ENCODE measurements around the gene SOX5. TPM values are rescaled to one million over a fixed set of nuclear protein-coding genes. Genes with fewer than 3 reads are reported as not detected.
"Not testable (repeated sequence)": the region's sequence is repeated elsewhere in the genome, so short reads cannot be mapped to it uniquely, and the experiment has no call there.

Gene SOX5
- total and polyA plus RNA-seq, 12 donors = 0.17 to 4.3 (median 2.4) TPM

DNA sequence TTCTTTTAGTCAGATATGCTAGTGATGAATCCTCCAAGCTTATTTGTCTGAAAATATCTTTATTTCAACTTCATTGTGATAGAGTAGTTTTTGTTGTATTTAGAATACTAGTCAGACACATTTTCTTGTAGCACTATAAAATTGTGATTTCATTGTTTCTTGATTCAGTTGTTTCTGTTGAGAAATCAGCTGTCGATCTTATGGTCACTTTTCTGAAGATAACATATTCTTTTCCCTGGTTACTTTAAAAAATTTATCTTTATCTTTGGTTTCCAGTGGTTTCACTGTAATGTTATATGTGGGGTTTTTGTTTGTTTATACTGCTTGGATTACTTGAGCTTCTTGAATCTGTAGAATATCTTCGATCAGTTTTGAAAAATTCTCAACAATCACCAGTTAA lies 426.1 kb downstream of the SOX5 start:
- TF ChIP-seq, protein P1, sequence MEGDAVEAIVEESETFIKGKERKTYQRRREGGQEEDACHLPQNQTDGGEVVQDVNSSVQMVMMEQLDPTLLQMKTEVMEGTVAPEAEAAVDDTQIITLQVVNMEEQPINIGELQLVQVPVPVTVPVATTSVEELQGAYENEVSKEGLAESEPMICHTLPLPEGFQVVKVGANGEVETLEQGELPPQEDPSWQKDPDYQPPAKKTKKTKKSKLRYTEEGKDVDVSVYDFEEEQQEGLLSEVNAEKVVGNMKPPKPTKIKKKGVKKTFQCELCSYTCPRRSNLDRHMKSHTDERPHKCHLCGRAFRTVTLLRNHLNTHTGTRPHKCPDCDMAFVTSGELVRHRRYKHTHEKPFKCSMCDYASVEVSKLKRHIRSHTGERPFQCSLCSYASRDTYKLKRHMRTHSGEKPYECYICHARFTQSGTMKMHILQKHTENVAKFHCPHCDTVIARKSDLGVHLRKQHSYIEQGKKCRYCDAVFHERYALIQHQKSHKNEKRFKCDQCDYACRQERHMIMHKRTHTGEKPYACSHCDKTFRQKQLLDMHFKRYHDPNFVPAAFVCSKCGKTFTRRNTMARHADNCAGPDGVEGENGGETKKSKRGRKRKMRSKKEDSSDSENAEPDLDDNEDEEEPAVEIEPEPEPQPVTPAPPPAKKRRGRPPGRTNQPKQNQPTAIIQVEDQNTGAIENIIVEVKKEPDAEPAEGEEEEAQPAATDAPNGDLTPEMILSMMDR (IDR thresholded peaks at IDR 0.05) = no peak
- Histone ChIP-seq H3K9me3 (peaks cover 0 to 40% (median 3%) of the 10 kb centered on the region in 11 donors), H3K4me1 (no peaks in the 10 kb centered on the region), H3K36me3 (no peaks in the 10 kb centered on the region), H3K27me3 (no peaks in the 10 kb centered on the region), H3K27ac (no peak overlapping the region), H3K4me3 (no peak overlapping the region)
- 84 to 91% methylated on average over 2 of the region's 2 CpGs for WGBS, 2 donors
- no peak for DNase-seq
- intact Hi-C loops (cut with DNase I) = no loop called here
- no peak for ATAC-seq

GRCh38 chr12:23519444-23519843 lies 430.0 kb downstream of the SOX5 start:
- intact Hi-C loops (cut with DNase I); H3K36me3 ChIP-seq; H3K27ac ChIP-seq; H3K4me1 ChIP-seq; H3K27me3 ChIP-seq; DNase-seq; H3K4me3 ChIP-seq; ATAC-seq: not testable (repeated sequence)
- peaks cover 0 to 27% (median 3%) of the 10 kb centered on the region in 11 donors for H3K9me3 ChIP-seq
- WGBS, 2 donors = 75 to 87% methylated on average over 1 of the region's 1 CpG

- 85 to 86% methylated on average over 6 of the region's 6 CpGs for WGBS, 2 donors
- H3K27ac ChIP-seq; H3K4me3 ChIP-seq; H3K4me1 ChIP-seq; ATAC-seq; DNase-seq; intact Hi-C loops (cut with DNase I); H3K36me3 ChIP-seq; H3K27me3 ChIP-seq: not testable (repeated sequence)
- peaks cover 0 to 24% (median 0%) of the 10 kb centered on the region in 11 donors for H3K9me3 ChIP-seq
These were observed 433.7 kb downstream of the SOX5 start for GRCh38 chr12:23515785-23516184.

- TF ChIP-seq, protein P1 (IDR thresholded peaks at IDR 0.05) = no peak
- no peaks in the 10 kb centered on the region for H3K27me3 ChIP-seq
- H3K27ac ChIP-seq = no peak overlapping the region
- H3K9me3 ChIP-seq = peaks cover 0 to 18% (median 0%) of the 10 kb centered on the region in 11 donors
- no peak for ATAC-seq
- no peaks in the 10 kb centered on the region for H3K36me3 ChIP-seq
- 80 to 89% methylated on average over 8 of the region's 8 CpGs for WGBS, 2 donors
- no peak for DNase-seq
- no peaks in the 10 kb centered on the region for H3K4me1 ChIP-seq
- no peak overlapping the region for H3K4me3 ChIP-seq
- intact Hi-C loops (cut with DNase I) = no loop called here
These were observed 439.0 kb downstream of the SOX5 start for GRCh38 chr12:23510484-23510883.

- H3K9me3 ChIP-seq = peaks cover 0 to 18% (median 0%) of the 10 kb centered on the region in 11 donors
- H3K27me3 ChIP-seq; intact Hi-C loops (cut with DNase I); ATAC-seq; H3K27ac ChIP-seq; H3K4me3 ChIP-seq; DNase-seq; H3K36me3 ChIP-seq; H3K4me1 ChIP-seq: not testable (repeated sequence)
- 64 to 67% methylated on average over 8 of the region's 8 CpGs for WGBS, 2 donors
These were observed 439.6 kb downstream of the SOX5 start for GRCh38 chr12:23509832-23510231.

DNA sequence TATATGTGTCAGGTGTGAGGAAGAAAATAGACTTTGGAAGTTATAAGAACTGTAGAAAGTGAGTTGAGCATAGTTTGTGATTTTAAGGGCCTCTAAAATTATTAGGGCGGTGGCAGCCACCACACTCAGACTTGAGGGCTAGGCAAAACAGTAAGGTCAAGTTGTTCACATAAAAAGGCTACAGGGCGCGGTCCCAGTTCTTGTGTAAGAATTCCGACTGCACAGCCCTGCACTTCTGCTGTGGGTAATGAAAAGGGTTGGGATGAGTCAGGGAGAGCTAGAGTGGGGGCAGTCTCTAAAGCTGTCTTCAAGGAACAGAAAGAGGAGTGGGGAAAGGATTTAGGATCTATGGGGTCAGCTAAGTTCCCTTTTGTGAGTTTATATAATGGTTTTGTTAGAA lies 441.7 kb downstream of the SOX5 start:
- H3K4me3 ChIP-seq; H3K27ac ChIP-seq; H3K9me3 ChIP-seq; intact Hi-C loops (cut with DNase I); ATAC-seq; H3K4me1 ChIP-seq; DNase-seq; H3K27me3 ChIP-seq; H3K36me3 ChIP-seq: not testable (repeated sequence)
- WGBS, 2 donors = 90 to 96% methylated on average over 4 of the region's 4 CpGs

GRCh38 chr12:23505736-23506135 lies 443.7 kb downstream of the SOX5 start:
- H3K9me3 ChIP-seq; DNase-seq; ATAC-seq; H3K27ac ChIP-seq; H3K4me3 ChIP-seq; H3K27me3 ChIP-seq; intact Hi-C loops (cut with DNase I); H3K36me3 ChIP-seq; H3K4me1 ChIP-seq: not testable (repeated sequence)
- no CpG with 5 or more reads among the region's 1 CpG for WGBS, 2 donors

Data from heart right ventricle (tissue), 16 donors.